Measurements from ENCODE around the gene TMUB2. TPM values are rescaled to one million over a fixed set of nuclear protein-coding genes. Genes with fewer than 3 reads are reported as not detected.

TMUB2 gene
- total and polyA plus RNA-seq, 9 of the 15 experiments (the other 6 are each of a cell fraction or from before 2014, with no cell fraction given) = 4.1 to 29.8 (median 16.3) TPM

DNA sequence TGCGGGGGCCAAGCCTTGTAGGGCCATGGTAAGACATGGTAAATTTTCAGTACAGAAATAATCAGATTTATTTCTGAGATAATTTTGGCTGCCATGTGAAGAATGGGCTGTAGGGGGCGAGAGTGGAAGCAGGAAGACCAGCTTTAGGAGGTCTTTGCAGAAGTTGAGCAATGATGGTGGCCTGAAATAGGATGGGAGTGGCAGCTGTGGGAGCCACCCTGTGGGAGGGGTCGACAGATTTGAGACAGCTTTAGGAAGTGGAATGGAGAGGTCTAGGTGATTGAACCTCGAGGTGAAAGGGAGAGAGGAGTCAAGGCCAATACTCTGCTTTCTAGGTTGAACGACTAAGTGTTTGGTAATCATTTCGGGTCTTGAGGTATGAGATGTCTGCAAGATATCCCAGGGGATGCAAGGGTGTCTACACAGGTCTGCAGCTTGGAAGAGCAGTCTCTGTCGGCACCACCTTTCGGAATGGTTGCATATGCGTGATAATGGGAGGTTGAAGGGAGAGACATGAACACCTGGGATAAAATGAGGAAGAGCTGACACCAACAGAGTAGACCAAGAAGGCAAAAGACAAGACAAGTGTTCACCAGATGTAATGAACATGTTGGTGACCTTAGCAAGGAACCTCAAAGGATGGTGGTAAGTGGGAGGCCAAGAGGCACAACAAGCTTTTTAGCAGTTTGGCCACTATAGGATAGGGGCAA, 17.1 kb downstream of the TMUB2 start (continued):
- TF ChIP-seq SP2 (IDR thresholded peaks at IDR 0.05; ENCODE audit: extremely low read depth, low read depth, low read length, poor library complexity, severe bottlenecking) (no peak), MYC (IDR thresholded peaks at IDR 0.05; ENCODE audit: low read depth, low read length) (no peak), MYC (CRISPR knock-in tag; IDR thresholded peaks at IDR 0.05; ENCODE audit: borderline replicate concordance, low read depth) (no peak), ATF2 (CRISPR knock-in tag; IDR thresholded peaks at IDR 0.05) (no peak), CTCF (IDR thresholded peaks at IDR 0.05 in 2 of 3, conservative IDR thresholded peaks at IDR 0.05 in 1 of 3; ENCODE audit: insufficient read depth in 2 of 3, low read depth in 1 of 3, low read length in 3 of 3) (peak; percentile 72 to 85 (median 85)), STAT6 (CRISPR knock-in tag; IDR thresholded peaks at IDR 0.05) (no peak), ZNF280B (CRISPR knock-in tag; IDR thresholded peaks at IDR 0.05) (no peak), ARID2 (IDR thresholded peaks at IDR 0.05) (no peak), MAFK (IDR thresholded peaks at IDR 0.05; ENCODE audit: low read length) (no peak), ZNF354B (CRISPR knock-in tag; IDR thresholded peaks at IDR 0.05) (no peak)
- TF ChIP-seq, protein P1, sequence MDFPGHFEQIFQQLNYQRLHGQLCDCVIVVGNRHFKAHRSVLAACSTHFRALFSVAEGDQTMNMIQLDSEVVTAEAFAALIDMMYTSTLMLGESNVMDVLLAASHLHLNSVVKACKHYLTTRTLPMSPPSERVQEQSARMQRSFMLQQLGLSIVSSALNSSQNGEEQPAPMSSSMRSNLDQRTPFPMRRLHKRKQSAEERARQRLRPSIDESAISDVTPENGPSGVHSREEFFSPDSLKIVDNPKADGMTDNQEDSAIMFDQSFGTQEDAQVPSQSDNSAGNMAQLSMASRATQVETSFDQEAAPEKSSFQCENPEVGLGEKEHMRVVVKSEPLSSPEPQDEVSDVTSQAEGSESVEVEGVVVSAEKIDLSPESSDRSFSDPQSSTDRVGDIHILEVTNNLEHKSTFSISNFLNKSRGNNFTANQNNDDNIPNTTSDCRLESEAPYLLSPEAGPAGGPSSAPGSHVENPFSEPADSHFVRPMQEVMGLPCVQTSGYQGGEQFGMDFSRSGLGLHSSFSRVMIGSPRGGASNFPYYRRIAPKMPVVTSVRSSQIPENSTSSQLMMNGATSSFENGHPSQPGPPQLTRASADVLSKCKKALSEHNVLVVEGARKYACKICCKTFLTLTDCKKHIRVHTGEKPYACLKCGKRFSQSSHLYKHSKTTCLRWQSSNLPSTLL (IDR thresholded peaks at IDR 0.05) = no peak
- TF ChIP-seq, protein P2, sequence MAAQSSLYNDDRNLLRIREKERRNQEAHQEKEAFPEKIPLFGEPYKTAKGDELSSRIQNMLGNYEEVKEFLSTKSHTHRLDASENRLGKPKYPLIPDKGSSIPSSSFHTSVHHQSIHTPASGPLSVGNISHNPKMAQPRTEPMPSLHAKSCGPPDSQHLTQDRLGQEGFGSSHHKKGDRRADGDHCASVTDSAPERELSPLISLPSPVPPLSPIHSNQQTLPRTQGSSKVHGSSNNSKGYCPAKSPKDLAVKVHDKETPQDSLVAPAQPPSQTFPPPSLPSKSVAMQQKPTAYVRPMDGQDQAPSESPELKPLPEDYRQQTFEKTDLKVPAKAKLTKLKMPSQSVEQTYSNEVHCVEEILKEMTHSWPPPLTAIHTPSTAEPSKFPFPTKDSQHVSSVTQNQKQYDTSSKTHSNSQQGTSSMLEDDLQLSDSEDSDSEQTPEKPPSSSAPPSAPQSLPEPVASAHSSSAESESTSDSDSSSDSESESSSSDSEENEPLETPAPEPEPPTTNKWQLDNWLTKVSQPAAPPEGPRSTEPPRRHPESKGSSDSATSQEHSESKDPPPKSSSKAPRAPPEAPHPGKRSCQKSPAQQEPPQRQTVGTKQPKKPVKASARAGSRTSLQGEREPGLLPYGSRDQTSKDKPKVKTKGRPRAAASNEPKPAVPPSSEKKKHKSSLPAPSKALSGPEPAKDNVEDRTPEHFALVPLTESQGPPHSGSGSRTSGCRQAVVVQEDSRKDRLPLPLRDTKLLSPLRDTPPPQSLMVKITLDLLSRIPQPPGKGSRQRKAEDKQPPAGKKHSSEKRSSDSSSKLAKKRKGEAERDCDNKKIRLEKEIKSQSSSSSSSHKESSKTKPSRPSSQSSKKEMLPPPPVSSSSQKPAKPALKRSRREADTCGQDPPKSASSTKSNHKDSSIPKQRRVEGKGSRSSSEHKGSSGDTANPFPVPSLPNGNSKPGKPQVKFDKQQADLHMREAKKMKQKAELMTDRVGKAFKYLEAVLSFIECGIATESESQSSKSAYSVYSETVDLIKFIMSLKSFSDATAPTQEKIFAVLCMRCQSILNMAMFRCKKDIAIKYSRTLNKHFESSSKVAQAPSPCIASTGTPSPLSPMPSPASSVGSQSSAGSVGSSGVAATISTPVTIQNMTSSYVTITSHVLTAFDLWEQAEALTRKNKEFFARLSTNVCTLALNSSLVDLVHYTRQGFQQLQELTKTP (IDR thresholded peaks at IDR 0.05; ENCODE audit: low read depth in 1 of 2, partially characterized antibody in 2 of 2) = no peak

All from K562 (cell line).